ENCODE data around the gene AGAP5.

AGAP5 gene

GRCh38 chr10:73650537-73651331 lies 47.2 kb downstream of the AGAP5 start:
- no peak for DNase-seq

GRCh38 chr10:73649876-73650536 lies 47.9 kb downstream of the AGAP5 start:
- DNase-seq = no peak

GRCh38 chr10:73648975-73649829 lies 48.7 kb downstream of the AGAP5 start:
- DNase-seq = no peak

- DNase-seq = no peak
Measured at GRCh38 chr10:73647875-73648651, 49.8 kb downstream of the AGAP5 start.

GRCh38 chr10:73647211-73647874 lies 50.6 kb downstream of the AGAP5 start:
- no peak for DNase-seq

GRCh38 chr10:73646598-73647041 lies 51.3 kb downstream of the AGAP5 start:
- DNase-seq = no peak

- no peak for DNase-seq
Measured at GRCh38 chr10:73645251-73645650, 52.7 kb downstream of the AGAP5 start.

GRCh38 chr10:73644767-73645166 lies 53.1 kb downstream of the AGAP5 start:
- no peak for DNase-seq

- peak; percentile 17 for DNase-seq
Measured at GRCh38 chr10:73644015-73644743, 53.7 kb downstream of the AGAP5 start.

GRCh38 chr10:73643362-73643761 lies 54.5 kb downstream of the AGAP5 start:
- DNase-seq = no peak

- DNase-seq = no peak
Measured at GRCh38 chr10:73641328-73642060, 56.4 kb downstream of the AGAP5 start, which contains the start of gene MYOZ1. Gene MYOZ1 (minus strand): TSS chr10:73641474. CDS start chr10:73640017, 1,457 bp downstream.

GRCh38 chr10:73639286-73639685 lies 58.6 kb downstream of the AGAP5 start:
- no peak for DNase-seq

GRCh38 chr10:73635781-73636180 lies 62.1 kb downstream of the AGAP5 start:
- no peak for DNase-seq

GRCh38 chr10:73634421-73634820 lies 63.5 kb downstream of the AGAP5 start:
- DNase-seq = no peak

GRCh38 chr10:73629165-73629564 lies 68.7 kb downstream of the AGAP5 start:
- no peak for DNase-seq

- no peak for DNase-seq
Measured at GRCh38 chr10:73628405-73628804, 69.5 kb downstream of the AGAP5 start.

GRCh38 chr10:73627300-73627699 lies 70.6 kb downstream of the AGAP5 start:
- no peak for DNase-seq

- peak; percentile 89 for DNase-seq
Measured at GRCh38 chr10:73625884-73626752, 71.8 kb downstream of the AGAP5 start.
